OCI-LY7 (cell line): ENCODE results near the gene SLC9A3.

Experiments used
- CTCF ChIP-seq: fragments of 200-600 bp; sonication (generic); conservative IDR thresholded peaks from 2 replicates; pipeline ENCODE4 v1.5.1; 2014; ENCODE audit warnings: mild to moderate bottlenecking, antibody characterized with exemption, low read length, moderate library complexity, mixed read lengths
- EZH2phosphoT487 ChIP-seq: fragments of 200-600 bp; sonication (generic); IDR thresholded peaks from 2 replicates; pipeline ENCODE4 v1.6.1; 2018; ENCODE audit warnings: low read depth, borderline replicate concordance, mild to moderate bottlenecking, mixed run types, antibody characterized with exemption, low read length, moderate library complexity, mixed read lengths

GRCh38 chr5:525916-526315 is 1.7 kb upstream of the SLC9A3 start:
- TF ChIP-seq CTCF (no peak), EZH2phosphoT487 (no peak)
